ENCODE data around the gene CDX4.

GRCh38 chrX:73455171-73455570 lies 8.3 kb downstream of the CDX4 start:
- TF ChIP-seq CTCF (IDR thresholded peaks at IDR 0.05) = no peak
- no peak for TF ChIP-seq EP300 (IDR thresholded peaks at IDR 0.05)
- TF ChIP-seq POLR2AphosphoS5 (IDR thresholded peaks at IDR 0.05) = no peak

Data from esophagus muscularis mucosa (tissue), 4 donors.